Measurements from ENCODE around the gene CCDC190. TPM values are rescaled to one million over a fixed set of nuclear protein-coding genes. Genes with fewer than 3 reads are reported as not detected.
"Not testable (repeated sequence)": the region's sequence is repeated elsewhere in the genome, so short reads cannot be mapped to it uniquely, and the experiment has no call there.

Gene CCDC190
- total and polyA plus RNA-seq, 9 of the 15 experiments (the other 6 are each of a cell fraction or from before 2014, with no cell fraction given) = not detected

GRCh38 chr1:162818666-162819065, 42.3 kb downstream of the CCDC190 start (continued):
- TF ChIP-seq, protein P1, sequence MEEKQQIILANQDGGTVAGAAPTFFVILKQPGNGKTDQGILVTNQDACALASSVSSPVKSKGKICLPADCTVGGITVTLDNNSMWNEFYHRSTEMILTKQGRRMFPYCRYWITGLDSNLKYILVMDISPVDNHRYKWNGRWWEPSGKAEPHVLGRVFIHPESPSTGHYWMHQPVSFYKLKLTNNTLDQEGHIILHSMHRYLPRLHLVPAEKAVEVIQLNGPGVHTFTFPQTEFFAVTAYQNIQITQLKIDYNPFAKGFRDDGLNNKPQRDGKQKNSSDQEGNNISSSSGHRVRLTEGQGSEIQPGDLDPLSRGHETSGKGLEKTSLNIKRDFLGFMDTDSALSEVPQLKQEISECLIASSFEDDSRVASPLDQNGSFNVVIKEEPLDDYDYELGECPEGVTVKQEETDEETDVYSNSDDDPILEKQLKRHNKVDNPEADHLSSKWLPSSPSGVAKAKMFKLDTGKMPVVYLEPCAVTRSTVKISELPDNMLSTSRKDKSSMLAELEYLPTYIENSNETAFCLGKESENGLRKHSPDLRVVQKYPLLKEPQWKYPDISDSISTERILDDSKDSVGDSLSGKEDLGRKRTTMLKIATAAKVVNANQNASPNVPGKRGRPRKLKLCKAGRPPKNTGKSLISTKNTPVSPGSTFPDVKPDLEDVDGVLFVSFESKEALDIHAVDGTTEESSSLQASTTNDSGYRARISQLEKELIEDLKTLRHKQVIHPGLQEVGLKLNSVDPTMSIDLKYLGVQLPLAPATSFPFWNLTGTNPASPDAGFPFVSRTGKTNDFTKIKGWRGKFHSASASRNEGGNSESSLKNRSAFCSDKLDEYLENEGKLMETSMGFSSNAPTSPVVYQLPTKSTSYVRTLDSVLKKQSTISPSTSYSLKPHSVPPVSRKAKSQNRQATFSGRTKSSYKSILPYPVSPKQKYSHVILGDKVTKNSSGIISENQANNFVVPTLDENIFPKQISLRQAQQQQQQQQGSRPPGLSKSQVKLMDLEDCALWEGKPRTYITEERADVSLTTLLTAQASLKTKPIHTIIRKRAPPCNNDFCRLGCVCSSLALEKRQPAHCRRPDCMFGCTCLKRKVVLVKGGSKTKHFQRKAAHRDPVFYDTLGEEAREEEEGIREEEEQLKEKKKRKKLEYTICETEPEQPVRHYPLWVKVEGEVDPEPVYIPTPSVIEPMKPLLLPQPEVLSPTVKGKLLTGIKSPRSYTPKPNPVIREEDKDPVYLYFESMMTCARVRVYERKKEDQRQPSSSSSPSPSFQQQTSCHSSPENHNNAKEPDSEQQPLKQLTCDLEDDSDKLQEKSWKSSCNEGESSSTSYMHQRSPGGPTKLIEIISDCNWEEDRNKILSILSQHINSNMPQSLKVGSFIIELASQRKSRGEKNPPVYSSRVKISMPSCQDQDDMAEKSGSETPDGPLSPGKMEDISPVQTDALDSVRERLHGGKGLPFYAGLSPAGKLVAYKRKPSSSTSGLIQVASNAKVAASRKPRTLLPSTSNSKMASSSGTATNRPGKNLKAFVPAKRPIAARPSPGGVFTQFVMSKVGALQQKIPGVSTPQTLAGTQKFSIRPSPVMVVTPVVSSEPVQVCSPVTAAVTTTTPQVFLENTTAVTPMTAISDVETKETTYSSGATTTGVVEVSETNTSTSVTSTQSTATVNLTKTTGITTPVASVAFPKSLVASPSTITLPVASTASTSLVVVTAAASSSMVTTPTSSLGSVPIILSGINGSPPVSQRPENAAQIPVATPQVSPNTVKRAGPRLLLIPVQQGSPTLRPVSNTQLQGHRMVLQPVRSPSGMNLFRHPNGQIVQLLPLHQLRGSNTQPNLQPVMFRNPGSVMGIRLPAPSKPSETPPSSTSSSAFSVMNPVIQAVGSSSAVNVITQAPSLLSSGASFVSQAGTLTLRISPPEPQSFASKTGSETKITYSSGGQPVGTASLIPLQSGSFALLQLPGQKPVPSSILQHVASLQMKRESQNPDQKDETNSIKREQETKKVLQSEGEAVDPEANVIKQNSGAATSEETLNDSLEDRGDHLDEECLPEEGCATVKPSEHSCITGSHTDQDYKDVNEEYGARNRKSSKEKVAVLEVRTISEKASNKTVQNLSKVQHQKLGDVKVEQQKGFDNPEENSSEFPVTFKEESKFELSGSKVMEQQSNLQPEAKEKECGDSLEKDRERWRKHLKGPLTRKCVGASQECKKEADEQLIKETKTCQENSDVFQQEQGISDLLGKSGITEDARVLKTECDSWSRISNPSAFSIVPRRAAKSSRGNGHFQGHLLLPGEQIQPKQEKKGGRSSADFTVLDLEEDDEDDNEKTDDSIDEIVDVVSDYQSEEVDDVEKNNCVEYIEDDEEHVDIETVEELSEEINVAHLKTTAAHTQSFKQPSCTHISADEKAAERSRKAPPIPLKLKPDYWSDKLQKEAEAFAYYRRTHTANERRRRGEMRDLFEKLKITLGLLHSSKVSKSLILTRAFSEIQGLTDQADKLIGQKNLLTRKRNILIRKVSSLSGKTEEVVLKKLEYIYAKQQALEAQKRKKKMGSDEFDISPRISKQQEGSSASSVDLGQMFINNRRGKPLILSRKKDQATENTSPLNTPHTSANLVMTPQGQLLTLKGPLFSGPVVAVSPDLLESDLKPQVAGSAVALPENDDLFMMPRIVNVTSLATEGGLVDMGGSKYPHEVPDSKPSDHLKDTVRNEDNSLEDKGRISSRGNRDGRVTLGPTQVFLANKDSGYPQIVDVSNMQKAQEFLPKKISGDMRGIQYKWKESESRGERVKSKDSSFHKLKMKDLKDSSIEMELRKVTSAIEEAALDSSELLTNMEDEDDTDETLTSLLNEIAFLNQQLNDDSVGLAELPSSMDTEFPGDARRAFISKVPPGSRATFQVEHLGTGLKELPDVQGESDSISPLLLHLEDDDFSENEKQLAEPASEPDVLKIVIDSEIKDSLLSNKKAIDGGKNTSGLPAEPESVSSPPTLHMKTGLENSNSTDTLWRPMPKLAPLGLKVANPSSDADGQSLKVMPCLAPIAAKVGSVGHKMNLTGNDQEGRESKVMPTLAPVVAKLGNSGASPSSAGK (IDR thresholded peaks at IDR 0.05) = peak; percentile 93
- TF ChIP-seq, protein P2, sequence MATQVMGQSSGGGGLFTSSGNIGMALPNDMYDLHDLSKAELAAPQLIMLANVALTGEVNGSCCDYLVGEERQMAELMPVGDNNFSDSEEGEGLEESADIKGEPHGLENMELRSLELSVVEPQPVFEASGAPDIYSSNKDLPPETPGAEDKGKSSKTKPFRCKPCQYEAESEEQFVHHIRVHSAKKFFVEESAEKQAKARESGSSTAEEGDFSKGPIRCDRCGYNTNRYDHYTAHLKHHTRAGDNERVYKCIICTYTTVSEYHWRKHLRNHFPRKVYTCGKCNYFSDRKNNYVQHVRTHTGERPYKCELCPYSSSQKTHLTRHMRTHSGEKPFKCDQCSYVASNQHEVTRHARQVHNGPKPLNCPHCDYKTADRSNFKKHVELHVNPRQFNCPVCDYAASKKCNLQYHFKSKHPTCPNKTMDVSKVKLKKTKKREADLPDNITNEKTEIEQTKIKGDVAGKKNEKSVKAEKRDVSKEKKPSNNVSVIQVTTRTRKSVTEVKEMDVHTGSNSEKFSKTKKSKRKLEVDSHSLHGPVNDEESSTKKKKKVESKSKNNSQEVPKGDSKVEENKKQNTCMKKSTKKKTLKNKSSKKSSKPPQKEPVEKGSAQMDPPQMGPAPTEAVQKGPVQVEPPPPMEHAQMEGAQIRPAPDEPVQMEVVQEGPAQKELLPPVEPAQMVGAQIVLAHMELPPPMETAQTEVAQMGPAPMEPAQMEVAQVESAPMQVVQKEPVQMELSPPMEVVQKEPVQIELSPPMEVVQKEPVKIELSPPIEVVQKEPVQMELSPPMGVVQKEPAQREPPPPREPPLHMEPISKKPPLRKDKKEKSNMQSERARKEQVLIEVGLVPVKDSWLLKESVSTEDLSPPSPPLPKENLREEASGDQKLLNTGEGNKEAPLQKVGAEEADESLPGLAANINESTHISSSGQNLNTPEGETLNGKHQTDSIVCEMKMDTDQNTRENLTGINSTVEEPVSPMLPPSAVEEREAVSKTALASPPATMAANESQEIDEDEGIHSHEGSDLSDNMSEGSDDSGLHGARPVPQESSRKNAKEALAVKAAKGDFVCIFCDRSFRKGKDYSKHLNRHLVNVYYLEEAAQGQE (IDR thresholded peaks at IDR 0.05; ENCODE audit: borderline replicate concordance) = peak; percentile 98
- TF ChIP-seq, protein P2 (CRISPR knock-in tag; IDR thresholded peaks at IDR 0.05; ENCODE audit: low read depth) = not testable (repeated sequence)
- peak; percentile 45; the same call in 1 of the 2 replicates for TF ChIP-seq RNF2 (IDR thresholded peaks at IDR 0.05)
- peak; percentile 99 for TF ChIP-seq L3MBTL2 (IDR thresholded peaks at IDR 0.05)
- not testable (repeated sequence) for TF ChIP-seq NR2C1 (IDR thresholded peaks at IDR 0.05)
- TF ChIP-seq NR2C1 (tag; IDR thresholded peaks at IDR 0.05) = peak; percentile 43; the same call in 1 of the 2 replicates

Measured in K562 (cell line).